MG63 (cell line): ENCODE results near the gene PAX5. TPM values are rescaled to one million over a fixed set of nuclear protein-coding genes. Genes with fewer than 3 reads are reported as not detected.
A peak's percentile ranks its signal among the peaks of the same experiment; 100 is the strongest.

Source experiments
- DNase-seq: peaks from one replicate; pipeline ENCODE4 v3.0.0-alpha.2; 2020
- H3K27me3 ChIP-seq: fragments of 250-450 bp; sonication (Bioruptor Pico); 2 replicates; pipeline ENCODE4 v1.5.1; 2020; ENCODE audit warnings: mild to moderate bottlenecking, moderate library complexity
- H3K36me3 ChIP-seq: fragments of 250-450 bp; sonication (Bioruptor Pico); 2 replicates; pipeline ENCODE4 v1.5.1; 2020; ENCODE audit warnings: mild to moderate bottlenecking, moderate library complexity
- H3K4me3 ChIP-seq: fragments of 250-450 bp; sonication (Bioruptor Pico); 2 replicates; pipeline ENCODE4 v1.5.1; 2020; ENCODE audit warnings: mild to moderate bottlenecking, moderate library complexity
- H3K9me3 ChIP-seq: fragments of 250-450 bp; sonication (Bioruptor Pico); 2 replicates; pipeline ENCODE4 v1.5.1; 2020; ENCODE audit warnings: mild to moderate bottlenecking, moderate library complexity
- total RNA-seq: library from RNA; depleted of rRNA; stranded (reverse); fragments of >200 nt; shearing (Covaris generic); gene quantifications from 2 replicates; pipeline ENCODE4 v1.2.3, GENCODE V29; 2014; ENCODE audit warnings: low replicate concordance

Gene PAX5
- total RNA-seq, 1 experiment from 2014 or later: not detected

GRCh38 chr9:36862206-36863145 is 171.6 kb downstream of the PAX5 start:
- Histone ChIP-seq H3K36me3 (no peaks in the 10 kb centered on the region), H3K9me3 (no peaks in the 10 kb centered on the region), H3K27me3 (no peaks in the 10 kb centered on the region), H3K4me3 (no peak overlapping the region)
- peak; percentile 46 for DNase-seq

GRCh38 chr9:36861528-36862205 is 172.4 kb downstream of the PAX5 start:
- Histone ChIP-seq H3K4me3 (no peak overlapping the region), H3K27me3 (no peaks in the 10 kb centered on the region; the same call in 1 of the 2 replicates), H3K9me3 (no peaks in the 10 kb centered on the region)

DNA sequence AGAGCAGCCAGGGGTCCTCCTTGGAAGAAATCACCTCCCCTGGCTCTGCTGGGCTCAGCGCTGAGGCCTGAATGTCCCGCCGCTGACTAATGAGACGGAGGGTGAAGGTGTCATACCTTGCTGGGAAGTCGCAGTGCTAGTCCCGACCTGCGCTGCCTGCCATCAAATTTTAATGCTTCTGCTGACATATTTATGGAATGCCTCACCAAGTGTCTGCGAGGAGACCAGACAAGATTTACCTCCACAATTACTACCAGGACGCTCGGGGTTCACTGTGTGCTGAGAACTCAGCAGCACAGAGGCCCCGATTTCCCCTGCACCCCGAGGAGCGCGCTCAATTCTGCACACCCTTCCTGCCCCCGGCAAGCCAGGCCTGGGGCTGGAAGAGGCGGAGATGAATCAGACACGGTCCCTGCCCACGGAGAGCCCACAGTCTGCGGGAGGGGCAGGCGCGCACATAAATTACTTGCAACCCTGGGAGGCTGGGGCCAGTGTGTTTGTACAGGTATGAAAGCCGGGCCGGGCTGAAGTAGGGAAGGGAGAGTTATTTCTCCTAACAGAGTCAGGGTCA is 175.2 kb downstream of the PAX5 start:
- DNase-seq: no peak
- H3K4me3 ChIP-seq: no peak overlapping the region
- H3K36me3 ChIP-seq: no peaks in the 10 kb centered on the region
- no peaks in the 10 kb centered on the region for H3K9me3 ChIP-seq
- H3K27me3 ChIP-seq: no peaks in the 10 kb centered on the region; the same call in 1 of the 2 replicates

More at GRCh38 chr9:36861528-36862205, 172.4 kb downstream of the PAX5 start:
- DNase-seq: no peak
- H3K36me3 ChIP-seq: no peaks in the 10 kb centered on the region

GRCh38 chr9:36855448-36856315 is 178.4 kb downstream of the PAX5 start:
- Histone ChIP-seq H3K4me3 (no peak overlapping the region), H3K9me3 (no peaks in the 10 kb centered on the region), H3K36me3 (no peaks in the 10 kb centered on the region), H3K27me3 (peaks cover 6% of the 10 kb centered on the region)
- DNase-seq: peak; percentile 42

DNA sequence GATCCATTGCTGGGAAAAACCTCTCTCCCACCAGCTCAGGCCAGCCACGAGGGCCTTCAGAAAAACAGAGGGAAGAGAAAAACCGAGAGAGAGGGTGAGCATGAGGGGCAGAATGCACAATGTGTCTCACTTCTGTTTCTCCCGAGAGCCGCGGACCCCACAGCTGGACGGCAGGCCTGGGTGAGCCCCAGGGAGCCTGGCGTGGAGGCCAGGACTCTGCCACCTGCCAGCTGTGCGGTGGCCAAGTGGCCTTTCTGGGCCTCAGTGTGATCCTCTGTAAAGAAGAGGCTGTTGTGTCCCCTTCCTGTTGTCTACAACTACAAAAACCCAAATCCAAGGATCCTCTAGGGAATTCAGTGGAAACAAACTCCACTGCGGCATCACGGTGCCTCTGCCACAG is 179.3 kb downstream of the PAX5 start:
- Histone ChIP-seq H3K27me3 (peaks cover 6% of the 10 kb centered on the region), H3K4me3 (no peak overlapping the region), H3K36me3 (no peaks in the 10 kb centered on the region), H3K9me3 (no peaks in the 10 kb centered on the region)
- DNase-seq: no peak

- no peak for DNase-seq
- Histone ChIP-seq H3K27me3 (peaks cover 6% of the 10 kb centered on the region), H3K4me3 (no peak overlapping the region), H3K36me3 (no peaks in the 10 kb centered on the region), H3K9me3 (no peaks in the 10 kb centered on the region)
These were observed 180.0 kb downstream of the PAX5 start for GRCh38 chr9:36854034-36854433.

GRCh38 chr9:36853233-36853632 is 180.8 kb downstream of the PAX5 start:
- H3K4me3 ChIP-seq: no peak overlapping the region
- peaks cover 6% of the 10 kb centered on the region for H3K27me3 ChIP-seq
- H3K9me3 ChIP-seq: no peaks in the 10 kb centered on the region
- no peaks in the 10 kb centered on the region for H3K36me3 ChIP-seq
- no peak for DNase-seq

- DNase-seq: no peak
- Histone ChIP-seq H3K9me3 (no peaks in the 10 kb centered on the region), H3K4me3 (no peak overlapping the region), H3K27me3 (peaks cover 6% of the 10 kb centered on the region), H3K36me3 (no peaks in the 10 kb centered on the region)
These were observed 184.1 kb downstream of the PAX5 start for GRCh38 chr9:36849943-36850342.

GRCh38 chr9:36848946-36849345 is 185.1 kb downstream of the PAX5 start:
- peaks cover 6% of the 10 kb centered on the region for H3K27me3 ChIP-seq
- no peak overlapping the region for H3K4me3 ChIP-seq
- DNase-seq: no peak
- H3K9me3 ChIP-seq: no peaks in the 10 kb centered on the region
- H3K36me3 ChIP-seq: no peaks in the 10 kb centered on the region

DNA sequence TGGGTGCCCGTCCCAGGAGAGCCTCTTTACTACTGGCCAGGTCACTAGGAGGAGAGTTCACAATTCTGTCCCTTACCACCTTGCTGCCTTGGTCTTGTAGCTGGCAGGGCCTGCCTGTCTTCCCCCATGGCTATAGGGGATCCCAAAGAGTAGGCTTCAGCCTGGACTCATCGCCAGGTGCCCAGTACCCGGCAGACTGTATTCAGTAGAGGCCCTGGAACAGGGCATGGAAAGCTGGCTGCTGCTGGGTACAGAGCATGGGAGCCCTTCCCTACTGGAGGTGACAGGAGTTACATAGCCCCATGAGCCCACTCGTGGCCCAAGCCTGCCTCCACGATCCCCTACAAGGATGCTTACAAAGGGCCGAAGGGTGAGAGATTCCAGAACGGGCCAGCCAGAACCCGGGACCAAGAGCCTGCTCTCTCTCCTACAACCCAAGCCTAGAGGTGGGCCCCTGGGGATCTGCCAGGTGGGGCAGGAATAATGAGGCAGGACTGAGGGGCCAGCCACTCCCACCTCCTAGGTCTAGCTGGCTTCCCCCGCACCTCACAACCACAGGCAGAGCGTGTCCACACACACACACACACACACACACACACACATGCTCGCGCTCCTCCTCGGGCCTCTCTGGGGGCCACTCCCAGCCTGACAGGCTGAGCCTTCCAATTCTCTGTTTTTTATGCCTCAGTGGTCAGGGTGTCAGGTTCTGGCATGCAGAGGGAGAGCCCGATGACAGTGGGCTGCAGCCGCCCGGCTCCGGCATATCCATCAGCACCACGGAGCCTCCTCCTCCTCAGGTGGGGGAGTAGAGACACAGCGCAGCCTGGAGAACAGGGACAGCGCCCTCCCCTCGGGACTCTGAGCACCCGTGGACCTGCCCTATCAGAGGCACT is 186.0 kb downstream of the PAX5 start:
- peaks cover 1% of the 10 kb centered on the region for H3K27me3 ChIP-seq

DNA sequence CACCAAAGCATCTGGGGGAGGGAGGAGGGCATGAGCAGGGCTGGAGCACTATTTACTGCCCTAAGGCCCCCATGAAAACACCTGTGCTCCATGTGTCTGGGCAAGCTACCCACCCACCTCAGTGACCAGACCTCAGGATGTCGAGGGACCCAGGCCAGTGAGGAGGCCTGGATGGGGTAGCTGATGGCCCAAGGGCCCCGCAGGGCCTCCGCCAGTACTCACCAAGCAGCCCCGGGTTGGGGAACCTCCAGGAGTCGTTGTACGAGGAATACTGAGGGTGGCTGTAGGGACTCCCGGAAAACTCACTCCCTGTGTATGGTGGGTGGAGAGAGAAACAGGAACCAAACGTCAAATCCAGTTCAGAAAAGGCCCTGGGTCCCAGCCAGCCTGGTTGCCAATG is 187.4 kb downstream of the PAX5 start:
- Histone ChIP-seq H3K9me3 (no peaks in the 10 kb centered on the region), H3K4me3 (no peak overlapping the region), H3K36me3 (no peaks in the 10 kb centered on the region), H3K27me3 (no peaks in the 10 kb centered on the region)
- DNase-seq: no peak

More for the DNA sequence above, 186.0 kb downstream of the PAX5 start:
- Histone ChIP-seq H3K9me3 (no peaks in the 10 kb centered on the region), H3K4me3 (no peak overlapping the region), H3K36me3 (no peaks in the 10 kb centered on the region)
- DNase-seq: no peak

- no peaks in the 10 kb centered on the region for H3K9me3 ChIP-seq
- DNase-seq: no peak
- no peaks in the 10 kb centered on the region; the same call in 1 of the 2 replicates for H3K27me3 ChIP-seq
- H3K4me3 ChIP-seq: no peak overlapping the region
- no peaks in the 10 kb centered on the region for H3K36me3 ChIP-seq
These were observed 188.2 kb downstream of the PAX5 start for GRCh38 chr9:36845844-36846243.

GRCh38 chr9:36844961-36845360 is 189.1 kb downstream of the PAX5 start:
- Histone ChIP-seq H3K27me3 (no peaks in the 10 kb centered on the region; the same call in 1 of the 2 replicates), H3K4me3 (no peak overlapping the region), H3K9me3 (no peaks in the 10 kb centered on the region), H3K36me3 (no peaks in the 10 kb centered on the region)
- DNase-seq: no peak

GRCh38 chr9:36843964-36844363 is 190.1 kb downstream of the PAX5 start:
- Histone ChIP-seq H3K27me3 (no peaks in the 10 kb centered on the region; the same call in 1 of the 2 replicates), H3K36me3 (no peaks in the 10 kb centered on the region), H3K9me3 (no peaks in the 10 kb centered on the region), H3K4me3 (no peak overlapping the region)
- no peak for DNase-seq
